Activated CD8-positive, alpha-beta T cell treated with anti-CD3 and anti-CD28 coated beads for 36 hours (primary cell): Measurements from ENCODE around the gene PRR5. TPM values are rescaled to one million over a fixed set of nuclear protein-coding genes. Genes with fewer than 3 reads are reported as not detected.

Source experiments
- ATAC-seq: fragments of 200-7000 bp; cut with Tn5 transposase; one replicate; pipeline ENCODE4 v1.10.0; 2021; ENCODE audit warnings: mild to moderate bottlenecking, moderate library complexity
- CTCF ChIA-PET: fragments of 350-600 bp; sonication (Branson Sonifier 250); formaldehyde crosslinking; loops from one replicate; lab custom pipeline; 2021; ENCODE audit warnings: antibody characterized with exemption; lab: Charles Lee
- POLR2A ChIA-PET: fragments of 350-600 bp; sonication (Branson Sonifier 250); formaldehyde crosslinking; loops from one replicate; lab custom pipeline; 2021; ENCODE audit warnings: antibody characterized with exemption; lab: Charles Lee
- DNase-seq: peaks from one replicate; pipeline ENCODE4 v3.0.0-alpha.2; 2020
- H3K27ac Mint-ChIP-seq: one replicate; pipeline ENCODE4 v1.8.0; 2021; ENCODE audit warnings: mild to moderate bottlenecking, mixed read lengths
- H3K27me3 Mint-ChIP-seq: one replicate; pipeline ENCODE4 v1.8.0; 2021; ENCODE audit warnings: mixed read lengths
- H3K36me3 Mint-ChIP-seq: one replicate; pipeline ENCODE4 v1.8.0; 2021; ENCODE audit warnings: low read depth, mixed read lengths
- H3K4me1 Mint-ChIP-seq: one replicate; pipeline ENCODE4 v1.8.0; 2021; ENCODE audit warnings: low read depth, mixed read lengths
- H3K4me3 Mint-ChIP-seq: one replicate; pipeline ENCODE4 v1.8.0; 2021; ENCODE audit warnings: mild to moderate bottlenecking, moderate library complexity, mixed read lengths
- H3K9me3 Mint-ChIP-seq: one replicate; pipeline ENCODE4 v1.8.0; 2021; ENCODE audit warnings: mixed read lengths
- intact Hi-C: fragments of 100-400 bp; cut with micrococcal nuclease; formaldehyde crosslinking; loops from one replicate; pipeline ENCODE4 v1.10.0; 2022
- total RNA-seq, 2 experiments: library from RNA; stranded (reverse); gene quantifications; one replicate each; pipeline ENCODE4 v1.2.3, GENCODE V29; 2021
- TF ChIP-seq, protein P1 (sequence below): fragments of 200-600 bp; IDR thresholded peaks from one replicate; pipeline ENCODE4 v1.8.0; 2022; ENCODE audit warnings: antibody characterized with exemption, mild to moderate bottlenecking

PRR5 gene
- total RNA-seq, 2 experiments from 2014 or later, result 26.8 to 27.3 TPM

DNA sequence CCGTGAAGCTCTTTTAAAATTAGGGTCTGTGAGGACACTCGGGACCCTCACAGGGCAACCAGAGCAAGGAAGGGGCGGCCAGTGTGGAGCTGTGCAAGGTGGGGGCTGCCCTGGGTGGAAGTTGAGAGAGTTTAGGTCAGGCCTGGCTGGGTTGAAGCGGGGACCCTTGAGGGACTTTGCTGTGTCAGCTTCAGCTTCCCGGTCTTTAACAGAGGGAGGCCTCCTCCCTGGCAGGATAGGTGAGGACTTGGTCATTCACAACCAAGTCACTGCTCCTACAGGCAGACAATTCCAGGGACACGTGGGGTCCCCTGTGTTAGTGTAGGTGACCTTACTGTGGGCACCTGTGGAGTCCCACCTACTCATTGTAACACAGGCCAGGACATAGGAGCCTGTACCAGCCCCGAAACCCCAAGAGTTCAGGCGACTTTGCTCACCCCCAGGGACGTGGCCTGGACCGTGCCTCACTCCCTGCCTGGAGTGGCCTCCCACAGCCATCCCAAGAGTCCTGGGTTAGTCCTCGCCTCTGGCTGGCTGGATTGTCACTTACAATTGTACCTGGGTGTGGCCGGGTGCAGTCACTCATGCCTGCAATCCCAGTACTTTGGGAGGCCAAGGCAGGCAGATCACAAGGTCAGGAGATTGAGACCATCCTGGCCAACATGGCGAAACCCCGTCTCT, 31.6 kb downstream of the PRR5 start:
- TF ChIP-seq, protein P1, sequence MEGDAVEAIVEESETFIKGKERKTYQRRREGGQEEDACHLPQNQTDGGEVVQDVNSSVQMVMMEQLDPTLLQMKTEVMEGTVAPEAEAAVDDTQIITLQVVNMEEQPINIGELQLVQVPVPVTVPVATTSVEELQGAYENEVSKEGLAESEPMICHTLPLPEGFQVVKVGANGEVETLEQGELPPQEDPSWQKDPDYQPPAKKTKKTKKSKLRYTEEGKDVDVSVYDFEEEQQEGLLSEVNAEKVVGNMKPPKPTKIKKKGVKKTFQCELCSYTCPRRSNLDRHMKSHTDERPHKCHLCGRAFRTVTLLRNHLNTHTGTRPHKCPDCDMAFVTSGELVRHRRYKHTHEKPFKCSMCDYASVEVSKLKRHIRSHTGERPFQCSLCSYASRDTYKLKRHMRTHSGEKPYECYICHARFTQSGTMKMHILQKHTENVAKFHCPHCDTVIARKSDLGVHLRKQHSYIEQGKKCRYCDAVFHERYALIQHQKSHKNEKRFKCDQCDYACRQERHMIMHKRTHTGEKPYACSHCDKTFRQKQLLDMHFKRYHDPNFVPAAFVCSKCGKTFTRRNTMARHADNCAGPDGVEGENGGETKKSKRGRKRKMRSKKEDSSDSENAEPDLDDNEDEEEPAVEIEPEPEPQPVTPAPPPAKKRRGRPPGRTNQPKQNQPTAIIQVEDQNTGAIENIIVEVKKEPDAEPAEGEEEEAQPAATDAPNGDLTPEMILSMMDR, result no peak
- ChIA-PET CTCF (interaction anchor here (3.8 to 5.9 kb wide), 2 partner anchors 36 to 49 kb away, joined by 17 to 46 read pairs; no protein-coding TSS in a partner anchor), POLR2A (no interaction called here)
- Mint-ChIP-seq H3K27ac (no peak overlapping the region), H3K36me3 (peaks cover 13% of the 10 kb centered on the region), H3K4me1 (peaks cover 12% of the 10 kb centered on the region), H3K27me3 (no peaks in the 10 kb centered on the region), H3K9me3 (no peaks in the 10 kb centered on the region), H3K4me3 (no peak overlapping the region)
- no peak for ATAC-seq
- intact Hi-C loops, result loop anchor here (2.0 kb wide), 1 partner anchor 37 kb away; no protein-coding TSS in a partner anchor
- DNase-seq, result no peak

DNA sequence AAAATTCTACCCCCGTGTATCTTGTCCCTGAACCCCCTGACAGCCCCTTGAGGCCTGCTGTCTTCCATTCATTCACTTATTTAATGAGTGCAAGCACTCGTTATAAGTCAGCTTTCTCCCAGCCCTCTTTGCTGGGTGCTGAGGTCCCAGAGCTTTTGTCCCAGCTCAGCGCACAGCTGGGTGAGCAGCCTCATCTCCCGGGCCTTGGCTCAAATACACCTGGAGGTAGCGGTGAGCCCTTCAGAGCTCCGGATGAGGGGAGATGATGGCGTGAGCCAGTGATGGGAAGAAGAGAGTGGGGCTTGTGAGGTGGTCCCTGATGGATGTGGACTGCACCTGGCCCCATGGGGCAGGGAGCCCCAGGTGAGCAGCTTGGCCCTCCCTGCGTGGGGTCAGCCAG, 32.3 kb downstream of the PRR5 start:
- Mint-ChIP-seq H3K36me3 (peaks cover 13% of the 10 kb centered on the region), H3K9me3 (no peaks in the 10 kb centered on the region), H3K4me3 (no peak overlapping the region), H3K4me1 (peaks cover 5% of the 10 kb centered on the region), H3K27ac (no peak overlapping the region), H3K27me3 (no peaks in the 10 kb centered on the region)
- ChIA-PET POLR2A (no interaction called here), CTCF (interaction anchor here (1.4 to 5.9 kb wide), 3 partner anchors 32 to 50 kb away, joined by 7 to 46 read pairs (median 17); partner anchors contain the start of gene PRR5)
- intact Hi-C loops, result loop anchor here (2.0 kb wide), 1 partner anchor 37 kb away; no protein-coding TSS in a partner anchor
- no peak for ATAC-seq
- DNase-seq, result no peak
- TF ChIP-seq, protein P1, result no peak

DNA sequence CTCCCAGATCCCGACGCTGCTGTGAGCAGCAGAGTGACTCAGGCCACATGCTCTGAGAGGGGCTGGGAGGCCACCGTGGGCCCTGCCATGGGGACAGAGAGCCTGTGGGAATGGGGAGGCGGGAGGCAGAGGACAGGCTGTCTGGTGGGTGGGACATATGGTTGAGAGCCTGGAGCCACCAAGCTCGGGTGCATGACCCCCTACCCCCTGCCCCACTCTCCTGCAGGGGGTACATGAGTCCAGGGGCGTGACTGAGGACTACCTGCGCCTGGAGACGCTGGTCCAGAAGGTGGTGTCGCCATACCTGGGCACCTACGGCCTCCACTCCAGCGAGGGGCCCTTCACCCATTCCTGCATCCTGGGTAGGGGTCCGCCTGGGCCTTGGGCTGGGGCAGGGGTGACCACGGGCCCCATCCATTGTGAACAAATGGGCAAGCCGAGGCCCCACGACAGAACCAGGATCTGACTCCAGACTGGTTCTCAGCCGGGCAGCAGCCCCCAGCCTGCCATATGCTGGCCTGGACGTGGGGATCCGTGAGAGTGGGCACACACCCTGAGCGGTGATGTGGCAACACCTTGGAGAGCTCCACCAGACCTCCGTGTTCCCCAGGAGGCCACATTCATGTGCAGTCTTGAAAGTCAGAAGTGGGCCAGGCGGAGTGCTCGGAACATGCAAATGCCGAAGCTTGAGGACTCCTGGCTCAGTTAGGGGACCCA, 33.0 kb downstream of the PRR5 start:
- TF ChIP-seq, protein P1, result no peak
- ATAC-seq, result no peak
- Mint-ChIP-seq H3K27ac (no peak overlapping the region), H3K27me3 (no peaks in the 10 kb centered on the region), H3K9me3 (no peaks in the 10 kb centered on the region), H3K36me3 (peaks cover 13% of the 10 kb centered on the region), H3K4me1 (no peaks in the 10 kb centered on the region), H3K4me3 (no peak overlapping the region)
- ChIA-PET CTCF (interaction anchor here (0.6 to 5.9 kb wide), 13 partner anchors 10 to 109 kb away, joined by 3 to 46 read pairs (median 7); partner anchors contain the start of gene PRR5), POLR2A (interaction anchor here (1.0 to 1.2 kb wide), 3 partner anchors 14 to 50 kb away, joined by 3 read pairs; no protein-coding TSS in a partner anchor)
- DNase-seq, result no peak
- intact Hi-C loops, result loop anchor here (2.0 kb wide), 1 partner anchor 38 kb away; no protein-coding TSS in a partner anchor

DNA sequence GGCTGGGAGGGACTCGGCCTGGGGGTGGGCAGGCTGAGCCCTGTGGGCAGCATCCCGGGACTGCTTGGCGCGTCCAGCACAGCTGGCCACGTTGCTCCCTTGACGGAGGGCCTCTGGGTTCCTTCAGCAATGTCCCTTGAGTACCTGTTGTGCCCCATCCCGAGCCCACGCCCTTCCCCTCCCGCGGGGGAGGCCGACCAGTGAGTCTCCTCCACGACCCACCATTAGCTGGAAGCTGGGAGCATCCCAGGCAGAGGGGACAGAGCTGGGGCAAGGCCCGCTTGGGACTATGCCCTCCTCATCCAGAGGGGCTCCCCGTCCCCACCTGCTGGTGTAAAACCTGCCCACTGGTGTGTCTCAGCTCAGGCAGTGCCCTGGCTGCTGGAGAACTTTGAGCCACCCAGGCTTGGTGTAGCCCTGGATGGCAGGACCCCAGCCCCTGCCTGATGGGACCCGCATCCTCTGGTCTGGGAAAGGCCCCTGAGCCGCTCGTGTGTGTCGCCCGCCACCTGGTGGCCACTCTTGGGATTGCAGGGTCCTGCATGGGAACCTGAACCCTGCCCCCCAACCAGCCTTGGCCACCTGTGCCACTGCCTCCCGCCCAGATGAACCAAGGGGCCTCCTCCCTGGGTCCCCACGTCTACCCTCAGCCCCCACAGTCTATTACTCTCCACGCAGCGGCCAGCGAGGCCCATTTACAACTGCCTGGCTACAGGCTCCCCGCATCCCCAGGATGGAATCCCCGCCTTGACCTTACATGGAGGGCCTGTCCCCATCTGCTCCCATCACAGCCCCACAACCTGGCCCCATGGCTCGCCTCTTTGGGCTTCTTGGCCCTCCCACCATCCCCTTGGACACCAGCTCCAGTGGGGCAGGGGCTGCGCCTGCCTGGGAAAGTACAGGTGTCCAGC, 33.8 kb downstream of the PRR5 start:
- POLR2A ChIA-PET, result interaction anchor here (1.0 to 1.2 kb wide), 3 partner anchors 15 to 51 kb away, joined by 3 read pairs; no protein-coding TSS in a partner anchor
- H3K36me3 Mint-ChIP-seq, result peaks cover 8% of the 10 kb centered on the region
- CTCF ChIA-PET, result interaction anchor here (0.6 to 5.9 kb wide), 14 partner anchors 11 to 110 kb away, joined by 3 to 46 read pairs (median 6); partner anchors contain the start of gene PRR5
- DNase-seq, result peak; percentile 92
- peak; percentile 83 for ATAC-seq
- no peak overlapping the region for H3K4me3 Mint-ChIP-seq
- no peaks in the 10 kb centered on the region for H3K9me3 Mint-ChIP-seq
- H3K27me3 Mint-ChIP-seq, result no peaks in the 10 kb centered on the region
- TF ChIP-seq, protein P1, result peak; percentile 96
- intact Hi-C loops, result loop anchor here (2.0 kb wide), 1 partner anchor 39 kb away; no protein-coding TSS in a partner anchor
- no peaks in the 10 kb centered on the region for H3K4me1 Mint-ChIP-seq
- H3K27ac Mint-ChIP-seq, result no peak overlapping the region
